IMR-90 (cell line): ENCODE results near the gene DUSP12.

ENCODE experiments used
- CEBPB ChIP-seq: IDR thresholded peaks from 2 replicates; pipeline ENCODE4 v1.6.1; 2012; ENCODE audit warnings: low read depth, low read length, improper control_type of control experiment
- CHD1 ChIP-seq: IDR thresholded peaks from 2 replicates; pipeline ENCODE4 v1.6.1; 2012; ENCODE audit warnings: low read depth, low read length, improper control_type of control experiment
- FOS ChIP-seq: fragments of 150-350 bp; IDR thresholded peaks from 2 replicates; pipeline ENCODE4 v1.6.1; 2016; ENCODE audit warnings: low read depth, low read length
- MAFK ChIP-seq: IDR thresholded peaks from 2 replicates; pipeline ENCODE4 v1.6.1; 2012; ENCODE audit warnings: low read depth, low read length, improper control_type of control experiment
- MAZ ChIP-seq: IDR thresholded peaks from 2 replicates; pipeline ENCODE4 v1.6.1; 2012; ENCODE audit warnings: low read depth, mild to moderate bottlenecking, low read length, improper control_type of control experiment, moderate library complexity, borderline replicate concordance
- MXI1 ChIP-seq: IDR thresholded peaks from 2 replicates; pipeline ENCODE4 v1.6.1; 2012; ENCODE audit warnings: low read depth, mild to moderate bottlenecking, low read length, moderate library complexity, borderline replicate concordance
- NFE2L2 ChIP-seq: fragments of 150-350 bp; IDR thresholded peaks from 2 replicates; pipeline ENCODE4 v1.6.1; 2016; ENCODE audit warnings: low read depth, mild to moderate bottlenecking, low read length
- POLR2A ChIP-seq: IDR thresholded peaks from 2 replicates; pipeline ENCODE4 v1.6.1; 2012; ENCODE audit warnings: mild to moderate bottlenecking, low read depth, low read length
- RAD21 ChIP-seq: IDR thresholded peaks from 2 replicates; pipeline ENCODE4 v1.6.1; 2012; ENCODE audit warnings: low read length, improper control_type of control experiment
- RCOR1 ChIP-seq: IDR thresholded peaks from 2 replicates; pipeline ENCODE4 v1.6.1; 2012; ENCODE audit warnings: mild to moderate bottlenecking, low read length, improper control_type of control experiment; ENCODE audit not compliant: insufficient replicate concordance
- SMC3 ChIP-seq: fragments of 150-350 bp; IDR thresholded peaks from 2 replicates; pipeline ENCODE4 v1.6.1; 2016; ENCODE audit warnings: low read depth, mild to moderate bottlenecking, antibody characterized with exemption, low read length, moderate library complexity
- TF ChIP-seq, protein P1 (sequence below): conservative IDR thresholded peaks from 2 replicates; pipeline ENCODE4 v1.5.1; 2012; ENCODE audit warnings: mild to moderate bottlenecking, low read depth, low read length, improper control_type of control experiment
- TF ChIP-seq, protein P2 (sequence below): fragments of 150-350 bp; IDR thresholded peaks from 2 replicates; pipeline ENCODE4 v1.6.1; 2017; ENCODE audit warnings: mild to moderate bottlenecking, antibody characterized with exemption, low read length, low read depth

DNA sequence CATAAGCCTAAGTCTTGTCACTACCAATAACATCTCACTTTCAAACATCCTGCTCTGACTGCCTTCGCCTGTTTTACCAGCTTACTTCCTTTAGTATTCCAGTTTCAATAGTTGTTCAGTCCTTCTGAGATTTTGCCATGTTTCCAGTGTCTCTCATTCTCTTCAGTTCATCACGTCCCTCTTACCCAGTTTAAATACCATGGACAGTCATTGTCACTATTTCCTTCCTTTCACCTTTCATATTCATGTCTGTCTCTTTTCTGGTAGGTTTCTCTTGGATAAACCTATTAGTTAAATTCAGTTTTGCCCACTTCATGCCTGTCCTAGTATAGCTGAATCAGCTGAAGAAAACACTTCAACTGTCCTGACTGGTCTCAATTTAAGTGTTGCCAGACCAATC lies 22.4 kb downstream of the DUSP12 start:
- TF ChIP-seq, protein P1, sequence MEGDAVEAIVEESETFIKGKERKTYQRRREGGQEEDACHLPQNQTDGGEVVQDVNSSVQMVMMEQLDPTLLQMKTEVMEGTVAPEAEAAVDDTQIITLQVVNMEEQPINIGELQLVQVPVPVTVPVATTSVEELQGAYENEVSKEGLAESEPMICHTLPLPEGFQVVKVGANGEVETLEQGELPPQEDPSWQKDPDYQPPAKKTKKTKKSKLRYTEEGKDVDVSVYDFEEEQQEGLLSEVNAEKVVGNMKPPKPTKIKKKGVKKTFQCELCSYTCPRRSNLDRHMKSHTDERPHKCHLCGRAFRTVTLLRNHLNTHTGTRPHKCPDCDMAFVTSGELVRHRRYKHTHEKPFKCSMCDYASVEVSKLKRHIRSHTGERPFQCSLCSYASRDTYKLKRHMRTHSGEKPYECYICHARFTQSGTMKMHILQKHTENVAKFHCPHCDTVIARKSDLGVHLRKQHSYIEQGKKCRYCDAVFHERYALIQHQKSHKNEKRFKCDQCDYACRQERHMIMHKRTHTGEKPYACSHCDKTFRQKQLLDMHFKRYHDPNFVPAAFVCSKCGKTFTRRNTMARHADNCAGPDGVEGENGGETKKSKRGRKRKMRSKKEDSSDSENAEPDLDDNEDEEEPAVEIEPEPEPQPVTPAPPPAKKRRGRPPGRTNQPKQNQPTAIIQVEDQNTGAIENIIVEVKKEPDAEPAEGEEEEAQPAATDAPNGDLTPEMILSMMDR, result no peak
- TF ChIP-seq SMC3 (no peak), POLR2A (no peak), RAD21 (no peak), MAZ (no peak), MAFK (no peak), RCOR1 (no peak), NFE2L2 (no peak), FOS (no peak), CHD1 (no peak), CEBPB (no peak), MXI1 (no peak)
- TF ChIP-seq, protein P2, sequence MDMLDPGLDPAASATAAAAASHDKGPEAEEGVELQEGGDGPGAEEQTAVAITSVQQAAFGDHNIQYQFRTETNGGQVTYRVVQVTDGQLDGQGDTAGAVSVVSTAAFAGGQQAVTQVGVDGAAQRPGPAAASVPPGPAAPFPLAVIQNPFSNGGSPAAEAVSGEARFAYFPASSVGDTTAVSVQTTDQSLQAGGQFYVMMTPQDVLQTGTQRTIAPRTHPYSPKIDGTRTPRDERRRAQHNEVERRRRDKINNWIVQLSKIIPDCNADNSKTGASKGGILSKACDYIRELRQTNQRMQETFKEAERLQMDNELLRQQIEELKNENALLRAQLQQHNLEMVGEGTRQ, result no peak
